HepG2 (cell line): Measurements from ENCODE around the gene ANKRD27. TPM values are rescaled to one million over a fixed set of nuclear protein-coding genes. Genes with fewer than 3 reads are reported as not detected.
A peak's percentile ranks its signal among the peaks of the same experiment; 100 is the strongest.

Source experiments
- ATAC-seq: fragments of 200-7000 bp; cut with Tn5 transposase; 3 replicates; pipeline ENCODE4 v1.9.1; 2020; ENCODE audit warnings: mild to moderate bottlenecking, moderate library complexity
- BruUV-seq: library from RNA; stranded (reverse); fragments of 400-500 nt; replicated peaks from 2 replicates; lab custom pipeline; 2021; lab: Mats Ljungman, UMichigan
- CTCF ChIA-PET: fragments of 300-600 bp; formaldehyde crosslinking; extraction: SDS; loops from one replicate; lab custom pipeline; 2021; ENCODE audit warnings: low total read pairs, inconsistent platforms, low intra/inter-chr PET ratio; lab: Yijun Ruan, JAX
- POLR2A ChIA-PET: fragments of 350-600 bp; sonication (Branson Sonifier 250); formaldehyde crosslinking; loops from one replicate; lab custom pipeline; 2020; ENCODE audit warnings: antibody characterized with exemption, inconsistent platforms; lab: Yijun Ruan, JAX
- DNase-seq: peaks from one replicate; pipeline ENCODE4 v3.0.0-alpha.2; 2015; ENCODE audit warnings: low spot score
- FAIRE-seq: peaks from 3 replicates; lab custom pipeline; 2011; peaks lifted over from hg19 to GRCh38; lab: Jason Lieb, UNC
- H2AFZ ChIP-seq: one replicate; pipeline ENCODE4 v1.6.1; 2011; ENCODE audit warnings: low read length, inconsistent platforms
- H3K27ac ChIP-seq: fragments of 300-600 bp; 3 replicates; pipeline ENCODE4 v1.8.0; 2011; ENCODE audit warnings: mixed run types, mild to moderate bottlenecking, mixed read lengths, low read length, inconsistent platforms; ENCODE audit not compliant: insufficient read depth; ENCODE audit errors: extremely low read length
- H3K27me3 ChIP-seq, 2 experiments: fragments of 200-600 bp in 1 of 2; 2 replicates in 1 of 2; 3 replicates in 1 of 2; pipeline versions ENCODE4 v1.6.0 to v1.8.0; 2011; ENCODE audit warnings: low read length in 2 of 2, mild to moderate bottlenecking in 2 of 2, moderate library complexity in 2 of 2, inconsistent platforms in 1 of 2; ENCODE audit not compliant: insufficient read depth in 2 of 2, control insufficient read depth in 1 of 2
- H3K36me3 ChIP-seq, 2 experiments: fragments of 200-600 bp in 1 of 2; replicated peaks in 1 of 2; 2 replicates in 1 of 2; 3 replicates in 1 of 2; pipeline versions ENCODE4 v1.5.1 to v1.8.0; 2011; ENCODE audit warnings: low read length in 2 of 2, inconsistent platforms in 1 of 2; ENCODE audit not compliant: insufficient read depth in 2 of 2, control insufficient read depth in 1 of 2
- H3K4me1 ChIP-seq: 2 replicates; pipeline ENCODE4 v1.5.1; 2012; ENCODE audit warnings: low read length, inconsistent platforms; ENCODE audit not compliant: insufficient read depth
- H3K4me2 ChIP-seq: 2 replicates; pipeline ENCODE4 v1.6.0; 2011; ENCODE audit warnings: low read depth, low read length, inconsistent platforms
- H3K4me3 ChIP-seq, 3 experiments: fragments of 200-600 bp in 1 of 3; sonication (generic), shearing (Covaris generic) in 1 of 3; replicated peaks in 1 of 3; 2 replicates each; pipeline ENCODE4 v1.5.1; 2011 to 2016; ENCODE audit warnings: low read length in 3 of 3, inconsistent platforms in 2 of 3, low read depth in 2 of 3, mild to moderate bottlenecking in 2 of 3, control low read depth in 1 of 3, mixed read lengths in 1 of 3; ENCODE audit not compliant: insufficient read depth in 1 of 3
- H3K79me2 ChIP-seq: one replicate; pipeline ENCODE4 v1.6.1; 2011; ENCODE audit warnings: low read length, inconsistent platforms; ENCODE audit not compliant: insufficient read depth
- H3K9ac ChIP-seq: 2 replicates; pipeline ENCODE4 v1.6.0; 2011; ENCODE audit warnings: mild to moderate bottlenecking, low read depth, low read length, inconsistent platforms; ENCODE audit not compliant: insufficient read depth
- H3K9me3 ChIP-seq: 2 replicates; pipeline ENCODE4 v1.5.1; 2012; ENCODE audit warnings: mild to moderate bottlenecking, low read length
- H4K20me1 ChIP-seq: 2 replicates; pipeline ENCODE4 v1.6.0; 2011; ENCODE audit warnings: inconsistent platforms, mild to moderate bottlenecking, low read length, moderate library complexity; ENCODE audit not compliant: insufficient read depth
- AGO2 ChIP-seq: fragments of 200-400 bp; formaldehyde crosslinking; optimal IDR thresholded peaks from 2 replicates; pipeline ENCODE3; 2017; ENCODE audit warnings: mild to moderate bottlenecking, low read depth, low read length, moderate library complexity
- ISX ChIP-seq: sonication (generic); formaldehyde crosslinking; conservative IDR thresholded peaks from 2 replicates; pipeline ENCODE4 v1.5.0; 2020; ENCODE audit warnings: missing genetic modification reagents
- MTA3 ChIP-seq: sonication (generic); formaldehyde crosslinking; IDR thresholded peaks from 2 replicates; pipeline ENCODE4 v1.4.0; 2020; ENCODE audit warnings: missing genetic modification reagents
- ZNF564 ChIP-seq: sonication (generic); formaldehyde crosslinking; IDR thresholded peaks from 2 replicates; pipeline ENCODE4 v1.8.1; 2023; ENCODE audit warnings: mild to moderate bottlenecking, missing genetic modification reagents
- WGBS: methylation state at CpG from one replicate; pipeline ENCODE4 v1.1.6; 2017; ENCODE audit warnings: low lambda C conversion rate; 5-methylcytosine and 5-hydroxymethylcytosine counted together
- in situ Hi-C: cut with HindIII; loops from 2 replicates; pipeline ENCODE4 v1.10.0; 2017; ENCODE audit warnings: low pct_unique_long_range_greater_than_20kb; ENCODE audit not compliant: extremely low pct_ligation_motif_present
- intact Hi-C: fragments of 100-400 bp; cut with micrococcal nuclease; formaldehyde crosslinking; loops from one replicate; pipeline ENCODE4 v1.10.0; 2022; ENCODE audit not compliant: unreplicated experiment
- polyA plus RNA-seq, 8 experiments: library from polyadenylated mRNA; depleted of rRNA in 3 of 8; stranded (reverse) in 7 of 8; unstranded in 1 of 8; fragments of >200 nt; fragmentation: Illumina TruSeq in 4 of 8; extraction: Trizol in 4 of 8; gene quantifications; 2 replicates each; pipeline versions ENCODE4 v1.2.1 to v1.2.3, GENCODE V29; 2011 to 2016; ENCODE audit warnings: low read depth in 4 of 8, missing spikeins in 1 of 8, mixed read lengths in 1 of 8; ENCODE audit not compliant: insufficient read depth in 1 of 8
- total RNA-seq, 5 experiments: library from RNA; depleted of rRNA; stranded (reverse); fragments of >200 nt; fragmentation: Illumina TruSeq; extraction: Trizol; gene quantifications; 2 replicates each; pipeline ENCODE4 v1.2.3, GENCODE V29; 2016; ENCODE audit warnings: low read depth in 1 of 5
- TF ChIP-seq, protein P1 (sequence below): sonication (generic); formaldehyde crosslinking; IDR thresholded peaks from 2 replicates; pipeline ENCODE4 v1.5.1; 2020; ENCODE audit warnings: mild to moderate bottlenecking, missing genetic modification reagents, moderate library complexity

Gene ANKRD27
- total and polyA plus RNA-seq, 2 of the 13 experiments (the other 11 are each of a cell fraction or from before 2014, with no cell fraction given) = 22.2 to 23.7 TPM

DNA sequence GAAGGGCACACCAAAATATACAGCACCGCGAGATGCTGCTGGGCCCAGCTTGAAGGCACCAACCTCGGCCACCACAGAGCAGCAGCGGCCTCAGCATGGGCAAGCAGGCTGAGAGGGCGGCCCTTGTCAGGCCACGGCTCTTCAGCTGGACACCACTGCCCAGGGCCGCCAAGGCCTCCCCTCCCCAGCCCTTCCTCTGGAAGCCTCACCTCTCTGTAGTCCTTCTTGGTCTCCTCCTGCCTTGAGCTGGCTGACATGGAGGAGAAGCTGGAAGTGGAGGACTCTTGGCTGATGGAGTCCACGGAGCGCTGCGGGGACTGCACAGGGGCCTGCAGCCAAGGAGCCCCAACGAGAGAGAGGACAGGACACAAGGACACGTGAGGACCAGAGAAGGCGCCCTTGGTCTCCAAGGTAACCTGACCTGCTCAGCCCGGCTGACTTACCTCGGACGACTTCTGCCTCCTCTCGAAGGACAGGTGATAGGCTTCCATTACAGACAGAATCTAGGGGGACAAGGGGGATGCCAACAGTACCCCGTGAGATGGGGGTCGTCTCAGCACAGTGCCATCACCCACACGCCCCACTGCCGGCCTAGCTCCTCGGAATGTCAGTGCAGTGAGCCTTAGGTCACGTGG, 55.8 kb downstream of the ANKRD27 start:
- Histone ChIP-seq H3K27me3 (no peaks in the 10 kb centered on the region), H3K36me3 (peaks cover 20 to 47% of the 10 kb centered on the region in 2 experiments; a peak in 4 of 5 replicates), H3K4me3 (no peak overlapping the region), H3K4me2 (no peak overlapping the region), H2AFZ (no peak overlapping the region), H3K27ac (no peak overlapping the region), H3K79me2 (no peaks in the 10 kb centered on the region), H3K9ac (no peak overlapping the region), H3K4me1 (no peaks in the 10 kb centered on the region), H4K20me1 (no peaks in the 10 kb centered on the region), H3K9me3 (no peaks in the 10 kb centered on the region)
- BruUV-seq = no TSS peak
- ChIA-PET POLR2A (no interaction called here), CTCF (no interaction called here)
- ATAC-seq (no peak; the same call in 2 of the 3 replicates), FAIRE-seq (no peak), DNase-seq (no peak)
- WGBS = 98% methylated on average over 15 of the region's 23 CpGs
- TF ChIP-seq AGO2 = peak; percentile 25
- no peak for TF ChIP-seq ZNF564 (CRISPR knock-in tag)
- TF ChIP-seq MTA3 (CRISPR knock-in tag) = no peak
- no peak for TF ChIP-seq ISX (CRISPR knock-in tag)
- TF ChIP-seq, protein P1, sequence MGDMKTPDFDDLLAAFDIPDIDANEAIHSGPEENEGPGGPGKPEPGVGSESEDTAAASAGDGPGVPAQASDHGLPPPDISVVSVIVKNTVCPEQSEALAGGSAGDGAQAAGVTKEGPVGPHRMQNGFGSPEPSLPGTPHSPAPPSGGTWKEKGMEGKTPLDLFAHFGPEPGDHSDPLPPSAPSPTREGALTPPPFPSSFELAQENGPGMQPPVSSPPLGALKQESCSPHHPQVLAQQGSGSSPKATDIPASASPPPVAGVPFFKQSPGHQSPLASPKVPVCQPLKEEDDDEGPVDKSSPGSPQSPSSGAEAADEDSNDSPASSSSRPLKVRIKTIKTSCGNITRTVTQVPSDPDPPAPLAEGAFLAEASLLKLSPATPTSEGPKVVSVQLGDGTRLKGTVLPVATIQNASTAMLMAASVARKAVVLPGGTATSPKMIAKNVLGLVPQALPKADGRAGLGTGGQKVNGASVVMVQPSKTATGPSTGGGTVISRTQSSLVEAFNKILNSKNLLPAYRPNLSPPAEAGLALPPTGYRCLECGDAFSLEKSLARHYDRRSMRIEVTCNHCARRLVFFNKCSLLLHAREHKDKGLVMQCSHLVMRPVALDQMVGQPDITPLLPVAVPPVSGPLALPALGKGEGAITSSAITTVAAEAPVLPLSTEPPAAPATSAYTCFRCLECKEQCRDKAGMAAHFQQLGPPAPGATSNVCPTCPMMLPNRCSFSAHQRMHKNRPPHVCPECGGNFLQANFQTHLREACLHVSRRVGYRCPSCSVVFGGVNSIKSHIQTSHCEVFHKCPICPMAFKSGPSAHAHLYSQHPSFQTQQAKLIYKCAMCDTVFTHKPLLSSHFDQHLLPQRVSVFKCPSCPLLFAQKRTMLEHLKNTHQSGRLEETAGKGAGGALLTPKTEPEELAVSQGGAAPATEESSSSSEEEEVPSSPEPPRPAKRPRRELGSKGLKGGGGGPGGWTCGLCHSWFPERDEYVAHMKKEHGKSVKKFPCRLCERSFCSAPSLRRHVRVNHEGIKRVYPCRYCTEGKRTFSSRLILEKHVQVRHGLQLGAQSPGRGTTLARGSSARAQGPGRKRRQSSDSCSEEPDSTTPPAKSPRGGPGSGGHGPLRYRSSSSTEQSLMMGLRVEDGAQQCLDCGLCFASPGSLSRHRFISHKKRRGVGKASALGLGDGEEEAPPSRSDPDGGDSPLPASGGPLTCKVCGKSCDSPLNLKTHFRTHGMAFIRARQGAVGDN (CRISPR knock-in tag) = 0 out of 2 replicates have a peak, but pooled peaks have one; percentile 8
- in situ Hi-C loops (no loop called here), intact Hi-C loops (no loop called here)
